ENCODE data around the gene TMEM132C.

The TMEM132C gene

GRCh38 chr12:128699106-128699505 is 432.1 kb downstream of the TMEM132C start:
- no peak for DNase-seq (ENCODE audit: low read depth in 1 of 2, low spot score in 1 of 2)

- DNase-seq (ENCODE audit: low read depth in 1 of 2, low spot score in 1 of 2) = no peak
These were observed 435.4 kb downstream of the TMEM132C start for GRCh38 chr12:128702371-128702770.

- DNase-seq (ENCODE audit: low read depth in 1 of 2, low spot score in 1 of 2) = no peak
These were observed 438.2 kb downstream of the TMEM132C start for GRCh38 chr12:128705140-128705539.

- DNase-seq (ENCODE audit: low read depth in 1 of 2, low spot score in 1 of 2) = no peak
These were observed 440.5 kb downstream of the TMEM132C start for GRCh38 chr12:128707488-128707887.

- DNase-seq (ENCODE audit: low read depth in 1 of 2, low spot score in 1 of 2) = no peak
These were observed 441.8 kb downstream of the TMEM132C start for GRCh38 chr12:128708789-128709188.

GRCh38 chr12:128709660-128710059 is 442.7 kb downstream of the TMEM132C start:
- DNase-seq (ENCODE audit: low read depth in 1 of 2, low spot score in 1 of 2) = no peak

GRCh38 chr12:128711486-128711885 is 444.5 kb downstream of the TMEM132C start:
- no peak for DNase-seq (ENCODE audit: low read depth in 1 of 2, low spot score in 1 of 2)

GRCh38 chr12:128712622-128713021 is 445.7 kb downstream of the TMEM132C start:
- DNase-seq (ENCODE audit: low read depth in 1 of 2, low spot score in 1 of 2) = no peak

- no peak for DNase-seq (ENCODE audit: low read depth in 1 of 2, low spot score in 1 of 2)
These were observed 448.5 kb downstream of the TMEM132C start for GRCh38 chr12:128715485-128715884.

- DNase-seq (ENCODE audit: low read depth in 1 of 2, low spot score in 1 of 2) = no peak
These were observed 457.6 kb downstream of the TMEM132C start for GRCh38 chr12:128724468-128725046.

- DNase-seq (ENCODE audit: low read depth in 1 of 2, low spot score in 1 of 2) = no peak
These were observed 459.9 kb downstream of the TMEM132C start for GRCh38 chr12:128726886-128727285.

- DNase-seq (ENCODE audit: low read depth in 1 of 2, low spot score in 1 of 2) = no peak
These were observed 460.5 kb downstream of the TMEM132C start for GRCh38 chr12:128727461-128727860.

GRCh38 chr12:128727999-128728398 is 461.0 kb downstream of the TMEM132C start:
- DNase-seq (ENCODE audit: low read depth in 1 of 2, low spot score in 1 of 2) = no peak

GRCh38 chr12:128729628-128730121 is 462.7 kb downstream of the TMEM132C start:
- no peak for DNase-seq (ENCODE audit: low read depth in 1 of 2, low spot score in 1 of 2)

- DNase-seq (ENCODE audit: low read depth in 1 of 2, low spot score in 1 of 2) = no peak
These were observed 467.4 kb downstream of the TMEM132C start for GRCh38 chr12:128734371-128734770.

- DNase-seq (ENCODE audit: low read depth in 1 of 2, low spot score in 1 of 2) = no peak
These were observed 470.5 kb downstream of the TMEM132C start for GRCh38 chr12:128737292-128737966.

- no peak for DNase-seq (ENCODE audit: low read depth in 1 of 2, low spot score in 1 of 2)
These were observed 476.9 kb downstream of the TMEM132C start for GRCh38 chr12:128743916-128744315.

- no peak for DNase-seq (ENCODE audit: low read depth in 1 of 2, low spot score in 1 of 2)
These were observed 479.1 kb downstream of the TMEM132C start for GRCh38 chr12:128745772-128746689.

- DNase-seq (ENCODE audit: low read depth in 1 of 2, low spot score in 1 of 2) = no peak
These were observed 480.5 kb downstream of the TMEM132C start for GRCh38 chr12:128747441-128747840.

- no peak for DNase-seq (ENCODE audit: low read depth in 1 of 2, low spot score in 1 of 2)
These were observed 485.4 kb downstream of the TMEM132C start for GRCh38 chr12:128752386-128752785.

- no peak for DNase-seq (ENCODE audit: low read depth in 1 of 2, low spot score in 1 of 2)
These were observed 486.5 kb downstream of the TMEM132C start for GRCh38 chr12:128753438-128753837.

- DNase-seq (ENCODE audit: low read depth in 1 of 2, low spot score in 1 of 2) = no peak
These were observed 487.3 kb downstream of the TMEM132C start for GRCh38 chr12:128754275-128754674.

Measured in activated T-helper 1 cell treated with anti-CD3 and anti-CD28 coated beads, Interleukin-2, amount 50 U/mL, for 16 hours (primary cell).